ENCODE results near the gene MAP3K4. TPM values are rescaled to one million over a fixed set of nuclear protein-coding genes. Genes with fewer than 3 reads are reported as not detected.

Gene MAP3K4
- total and polyA plus RNA-seq, 2 of the 8 experiments (the other 6 are each of a cell fraction or from before 2014, with no cell fraction given): 16.6 to 51.6 TPM

GRCh38 chr6:161013695-161014094, 22.1 kb downstream of the MAP3K4 start:
- H3K4me2 ChIP-seq (ENCODE audit: insufficient read depth in 1 of 2, low read depth in 2 of 2, low read length in 2 of 2): no peak overlapping the region

More at GRCh38 chr6:161013695-161014094, 22.1 kb downstream of the MAP3K4 start:
- ChIA-PET CTCF (ENCODE audit: partially characterized antibody) (interaction anchor here (3.8 kb wide), 1 partner anchor 20 kb away, joined by 23 read pairs; no protein-coding TSS in a partner anchor), POLR2A (ENCODE audit: partially characterized antibody) (interaction anchor here (1.4 to 1.8 kb wide), 2 partner anchors 15 to 21 kb away, joined by 4 to 5 read pairs; no protein-coding TSS in a partner anchor)
- no peak overlapping the region for H3K4me3 ChIP-seq (ENCODE audit: extremely low read depth in 1 of 4, insufficient read depth in 2 of 4, low read depth in 3 of 4, low read length in 4 of 4)
- no peak overlapping the region for H4K5ac ChIP-seq (ENCODE audit: insufficient read length, low read depth, low read length)
- FAIRE-seq (no peak), DNase-seq (ENCODE audit: low read depth in 1 of 2, low spot score in 2 of 2) (no peak)
- H2BK5ac ChIP-seq (ENCODE audit: low read depth, low read length): no peak overlapping the region; the same call in 1 of the 2 replicates
- no peak overlapping the region for H3K27ac ChIP-seq (ENCODE audit: low read depth, low read length)
- peaks cover 3% of the 10 kb centered on the region for H3K79me1 ChIP-seq (ENCODE audit: low read depth, low read length)
- H3K4ac ChIP-seq (replicated peaks; ENCODE audit: insufficient read length, low read depth, low read length): no peak overlapping the region
- H3K36me3 ChIP-seq (ENCODE audit: control insufficient read depth in 2 of 4, insufficient read depth in 4 of 4, low read length in 3 of 4): no peaks in the 10 kb centered on the region
- H2BK120ac ChIP-seq (replicated peaks; ENCODE audit: low read depth, low read length): no peak overlapping the region
- H3K23ac ChIP-seq (ENCODE audit: insufficient read length): no peak overlapping the region
- TF ChIP-seq BACH1 (IDR thresholded peaks at IDR 0.05; ENCODE audit: low read length) (0 out of 2 replicates have a peak, but pooled peaks have one; percentile 47), ASH2L (IDR thresholded peaks at IDR 0.05; ENCODE audit: low read length) (no peak)
- no peak overlapping the region for H2BK15ac ChIP-seq (ENCODE audit: low read length)
- no peak overlapping the region for H3K14ac ChIP-seq (ENCODE audit: insufficient read length)
- no peak overlapping the region for H4K8ac ChIP-seq (ENCODE audit: extremely low read depth, insufficient read depth, low read length)
- no peak overlapping the region for H3K18ac ChIP-seq (ENCODE audit: extremely low read depth, low read length)
- H4K20me1 ChIP-seq (replicated peaks in 1 of 2; ENCODE audit: control insufficient read depth in 1 of 2, insufficient read depth in 2 of 2, low read length in 2 of 2): peaks cover 0 to 2% of the 10 kb centered on the region in 2 experiments
- H3K23me2 ChIP-seq (ENCODE audit: low read depth, low read length): peaks cover 2% of the 10 kb centered on the region; the same call in 1 of the 2 replicates
- H3K4me1 ChIP-seq (replicated peaks in 1 of 4; ENCODE audit: control insufficient read depth in 3 of 4, insufficient read depth in 4 of 4, low read length in 3 of 4): peaks cover 4 to 24% (median 14%) of the 10 kb centered on the region in 4 experiments; a peak in 6 of 7 replicates
- H2AFZ ChIP-seq (ENCODE audit: low read length): no peak overlapping the region
- no peak overlapping the region for H2BK20ac ChIP-seq (ENCODE audit: low read length)
- no peak overlapping the region for H2AK5ac ChIP-seq (ENCODE audit: low read depth, low read length)
- no peak overlapping the region for H3K9ac ChIP-seq (replicated peaks in 1 of 4; ENCODE audit: extremely low read depth in 1 of 4, low read depth in 3 of 4, low read length in 3 of 4)
- H2BK12ac ChIP-seq (ENCODE audit: low read depth, low read length): no peak overlapping the region
- WGBS, 2 experiments (ENCODE audit: extremely low coverage in 1 of 2, insufficient coverage in 1 of 2, insufficient read length in 1 of 2, insufficient replicate concordance in 2 of 2, low coverage in 1 of 2, low lambda C conversion rate in 2 of 2, missing lambda C conversion rate in 1 of 2): 77% methylated on average over 4 of the region's 4 CpGs; no CpG with 5 or more reads in 1 of the 2 experiments
- H3K27me3 ChIP-seq (replicated peaks in 1 of 4; ENCODE audit: control insufficient read depth in 3 of 4, extremely low read depth in 1 of 4, insufficient read depth in 3 of 4, low read length in 3 of 4): no peaks in the 10 kb centered on the region
- no peak overlapping the region for H3K56ac ChIP-seq (replicated peaks; ENCODE audit: insufficient read length, low read depth, low read length)
- H3K79me2 ChIP-seq (ENCODE audit: control insufficient read depth in 1 of 2, insufficient read depth in 2 of 2, low read length in 2 of 2): peaks cover 0 to 77% of the 10 kb centered on the region in 2 experiments; a peak in 3 of 4 replicates
- no peaks in the 10 kb centered on the region for H3K9me3 ChIP-seq (ENCODE audit: insufficient read depth in 2 of 2, low read depth in 1 of 2, low read length in 1 of 2)
- no peak overlapping the region for H4K91ac ChIP-seq (replicated peaks; ENCODE audit: insufficient read length, low read length)
